C4-2B (cell line): ENCODE measurements around the gene RUFY4.
"Not testable (repeated sequence)": the region's sequence is repeated elsewhere in the genome, so short reads cannot be mapped to it uniquely, and the experiment has no call there.

Source experiments
- H3K27ac ChIP-seq: fragments of 450-650 bp; 2 replicates; pipeline ENCODE4 v1.5.1; 2017
- CTCF ChIP-seq: fragments of 450-650 bp; conservative IDR thresholded peaks from 2 replicates; pipeline ENCODE4 v1.5.1; 2017; ENCODE audit warnings: mild to moderate bottlenecking
- ZFX ChIP-seq: fragments of 450-650 bp; IDR thresholded peaks from 2 replicates; pipeline ENCODE4 v1.6.1; 2017

Gene RUFY4

GRCh38 chr2:218095853-218096252, 26.8 kb downstream of the RUFY4 start:
- TF ChIP-seq CTCF (no peak), ZFX (no peak)
- H3K27ac ChIP-seq: no peak overlapping the region

GRCh38 chr2:218097975-218098374, 28.9 kb downstream of the RUFY4 start:
- H3K27ac ChIP-seq: no peak overlapping the region
- no peak for TF ChIP-seq ZFX
- no peak for TF ChIP-seq CTCF

GRCh38 chr2:218108834-218109233, 39.8 kb downstream of the RUFY4 start:
- H3K27ac ChIP-seq: not testable (repeated sequence)

GRCh38 chr2:218121789-218122188, 52.7 kb downstream of the RUFY4 start:
- H3K27ac ChIP-seq: not testable (repeated sequence)

- H3K27ac ChIP-seq: not testable (repeated sequence)
Measured at GRCh38 chr2:218122286-218122685, 53.2 kb downstream of the RUFY4 start.

GRCh38 chr2:218123986-218124385, 54.9 kb downstream of the RUFY4 start:
- H3K27ac ChIP-seq: no peak overlapping the region
- no peak for TF ChIP-seq CTCF
- TF ChIP-seq ZFX: no peak

GRCh38 chr2:218125095-218125494, 56.0 kb downstream of the RUFY4 start:
- TF ChIP-seq CTCF: no peak
- no peak for TF ChIP-seq ZFX
- no peak overlapping the region for H3K27ac ChIP-seq

GRCh38 chr2:218125626-218126080, 56.6 kb downstream of the RUFY4 start, which contains the start of gene CXCR2:
CXCR2 (plus strand) TSS chr2:218126028; CDS start chr2:218134802, 8,774 bp downstream.
- TF ChIP-seq ZFX (no peak), CTCF (0 out of 2 replicates have a peak, but pooled peaks have one; percentile 4)
- no peak within 1 kb of the TSS for H3K27ac ChIP-seq

- H3K27ac ChIP-seq: no peak overlapping the region
- no peak for TF ChIP-seq CTCF
- no peak for TF ChIP-seq ZFX
Measured at GRCh38 chr2:218127929-218128455, 58.9 kb downstream of the RUFY4 start.
